K562 (cell line): ENCODE measurements around the gene MFSD12. TPM values are rescaled to one million over a fixed set of nuclear protein-coding genes. Genes with fewer than 3 reads are reported as not detected.

Experiments used
- MAFF ChIP-seq: IDR thresholded peaks from 2 replicates; pipeline ENCODE4 v1.6.1; 2012; ENCODE audit warnings: low read length, improper control_type of control experiment
- MCM7 ChIP-seq, 2 experiments: fragments of 450-650 bp; IDR thresholded peaks; 2 replicates each; pipeline ENCODE4 v1.6.1; 2016 to 2018
- MYNN ChIP-seq, 2 experiments: sonication (generic); formaldehyde crosslinking in 1 of 2; IDR thresholded peaks; 2 replicates each; pipeline versions ENCODE4 v1.5.0 to v1.6.1; 2016 to 2020; ENCODE audit warnings: antibody characterized with exemption in 1 of 2, missing genetic modification reagents in 1 of 2
- NR2F6 ChIP-seq: fragments of 450-650 bp; formaldehyde crosslinking; IDR thresholded peaks from 2 replicates; pipeline ENCODE4 v1.4.0; 2020; ENCODE audit warnings: mild to moderate bottlenecking
- ZBTB40 ChIP-seq, 2 experiments: fragments of 450-650 bp in 1 of 2; sonication (generic) in 1 of 2; formaldehyde crosslinking in 1 of 2; IDR thresholded peaks; 2 replicates each; pipeline versions ENCODE4 v1.7.1 to v1.9.0; 2016 to 2022; ENCODE audit warnings: inconsistent platforms in 1 of 2, mild to moderate bottlenecking in 1 of 2, missing genetic modification reagents in 1 of 2
- ZMIZ1 ChIP-seq, 2 experiments: fragments of 150-350 bp in 1 of 2; IDR thresholded peaks; 2 replicates each; pipeline ENCODE4 v1.6.1; 2012 to 2016; ENCODE audit warnings: low read depth in 2 of 2, low read length in 2 of 2, mild to moderate bottlenecking in 1 of 2, moderate library complexity in 1 of 2
- ZNF143 ChIP-seq: sonication (generic); formaldehyde crosslinking; IDR thresholded peaks from 2 replicates; pipeline ENCODE4 v1.9.0; 2022; ENCODE audit warnings: mild to moderate bottlenecking, missing genetic modification reagents
- ZNF274 ChIP-seq: IDR thresholded peaks from 2 replicates; pipeline ENCODE4 v1.6.1; 2011; ENCODE audit warnings: low read depth, mild to moderate bottlenecking, low read length, moderate library complexity, borderline replicate concordance
- ZNF280B ChIP-seq: fragments of 250-450 bp; sonication (Bioruptor Pico); IDR thresholded peaks from 2 replicates; pipeline ENCODE4 v1.5.1; 2021; ENCODE audit warnings: mild to moderate bottlenecking
- ZNF398 ChIP-seq: fragments of 250-450 bp; sonication (Bioruptor Pico); IDR thresholded peaks from 2 replicates; pipeline ENCODE4 v1.8.0; 2021; ENCODE audit warnings: moderate library complexity, mild to moderate bottlenecking, inconsistent platforms
- polyA plus RNA-seq, 8 experiments: library from polyadenylated mRNA; depleted of rRNA in 4 of 8; stranded (reverse) in 5 of 8; unstranded in 3 of 8; fragments of >200 nt; fragmentation: Nextera tagmentation in 2 of 8; fragmentation: Illumina TruSeq in 1 of 8; extraction: Ambion mirVana in 2 of 8; extraction: Trizol in 1 of 8; gene quantifications; 2 replicates each; pipeline versions ENCODE4 v1.2.1 to v1.2.3, GENCODE V29; 2011 to 2014; ENCODE audit warnings: inconsistent platforms in 1 of 8, missing spikeins in 1 of 8
- total RNA-seq, 7 experiments: library from RNA; depleted of rRNA in 6 of 7; stranded (reverse); fragments of >200 nt in 6 of 7; fragmentation: Illumina TruSeq in 2 of 7; extraction: Trizol in 2 of 7; gene quantifications; 2 replicates each; pipeline versions ENCODE4 v1.2.1 to v1.2.3, GENCODE V29; 2011 to 2021; ENCODE audit warnings: low replicate concordance in 1 of 7

The MFSD12 gene
- total and polyA plus RNA-seq, 9 of the 15 experiments (the other 6 are each of a cell fraction or from before 2014, with no cell fraction given) = 0.69 to 112 (median 31.8) TPM

GRCh38 chr19:3500429-3501101 lies 56.8 kb downstream of the MFSD12 start, which contains the start of gene DOHH (continued):
- TF ChIP-seq ZBTB40 (IDR thresholded peaks at IDR 0.05) = peak; percentile 68; the same call in 1 of the 2 replicates
- no peak for TF ChIP-seq ZBTB40 (CRISPR knock-in tag; IDR thresholded peaks at IDR 0.05)
- TF ChIP-seq ZNF398 (CRISPR knock-in tag) = no peak
- TF ChIP-seq MCM7 (IDR thresholded peaks at IDR 0.05) = no peak
- no peak for TF ChIP-seq NR2F6 (CRISPR knock-in tag)
- TF ChIP-seq MYNN (IDR thresholded peaks at IDR 0.05) = no peak
- TF ChIP-seq MYNN (CRISPR knock-in tag; IDR thresholded peaks at IDR 0.05) = no peak
- TF ChIP-seq ZMIZ1 (IDR thresholded peaks at IDR 0.05; ENCODE audit: low read depth in 2 of 2, low read length in 2 of 2) = 0 out of 4 replicates have a peak, but pooled peaks of 1 of the 2 experiments have one; percentile 28
- peak; percentile 84 for TF ChIP-seq MAFF
- TF ChIP-seq ZNF143 (CRISPR knock-in tag) = peak; percentile 49; the same call in 1 of the 2 replicates
- no peak for TF ChIP-seq ZNF274
- TF ChIP-seq ZNF280B (CRISPR knock-in tag) = no peak
